Gastrocnemius medialis (tissue), 4 donors: ENCODE measurements around the gene WNT8A. TPM values are rescaled to one million over a fixed set of nuclear protein-coding genes. Genes with fewer than 3 reads are reported as not detected.
A peak's percentile ranks its signal among the peaks of the same experiment; 100 is the strongest.

ENCODE experiments used
- ATAC-seq, 2 donors: fragments of 150-250 bp; one replicate each; pipeline ENCODE4 v1.9.1; 2016
- DNase-seq, 2 donors: peaks; one replicate each; pipeline ENCODE4 v3.0.0-alpha.2; 2019
- H3K27ac ChIP-seq, 4 donors: fragments of 200-600 bp; sonication (generic); 1 replicate in 1 of 4; 2 replicates in 3 of 4; pipeline ENCODE4 v1.5.1; 2016 to 2018; ENCODE audit warnings: mild to moderate bottlenecking in 2 of 4, moderate library complexity in 1 of 4
- H3K27me3 ChIP-seq, 3 donors: fragments of 200-600 bp; sonication (generic) in 2 of 3; 1 replicate in 1 of 3; 2 replicates in 2 of 3; pipeline versions ENCODE4 v1.5.1 to v1.6.0; 2016 to 2019; ENCODE audit warnings: mild to moderate bottlenecking in 1 of 3, moderate library complexity in 1 of 3
- H3K36me3 ChIP-seq, 2 donors: fragments of 200-600 bp; sonication (generic) in 1 of 2; one replicate each; pipeline ENCODE4 v1.5.1; 2017 to 2018
- H3K4me1 ChIP-seq, 2 donors: fragments of 200-600 bp; sonication (generic) in 1 of 2; one replicate each; pipeline ENCODE4 v1.5.1; 2016 to 2017; ENCODE audit warnings: mild to moderate bottlenecking in 2 of 2
- H3K4me3 ChIP-seq, 4 donors: fragments of 200-600 bp; sonication (generic) in 3 of 4; 1 replicate in 1 of 4; 2 replicates in 3 of 4; pipeline ENCODE4 v1.5.1; 2016 to 2019; ENCODE audit warnings: mild to moderate bottlenecking in 2 of 4
- H3K9me3 ChIP-seq, 3 donors: fragments of 200-600 bp; sonication (generic) in 2 of 3; 1 replicate in 1 of 3; 2 replicates in 2 of 3; pipeline ENCODE4 v1.5.1; 2016 to 2019
- POLR2A ChIP-seq, 2 donors: fragments of 450-650 bp; IDR thresholded peaks; one replicate each; pipeline ENCODE4 v1.6.1; 2017; ENCODE audit warnings: antibody characterized with exemption in 2 of 2, mild to moderate bottlenecking in 2 of 2, moderate library complexity in 2 of 2
- in situ Hi-C, 4 donors: fragments of 200-750 bp; cut with MboI; loops; one replicate each; pipeline versions ENCODE4 v1.15.0 to v1.8.0; 2017; ENCODE audit warnings: low sequenced_read_pairs in 4 of 4
- intact Hi-C: fragments of 100-400 bp; cut with DNase I; formaldehyde crosslinking; loops from one replicate; pipeline ENCODE4 v1.15.1; 2023; ENCODE audit warnings: low total_unique reads
- total RNA-seq, 4 donors: library from RNA; depleted of rRNA; stranded (reverse); fragments of >200 nt; gene quantifications; one replicate each; pipeline versions ENCODE4 v1.1.0 to v1.2.3, GENCODE V29; 2016
- TF ChIP-seq, protein P1 (sequence below), 5 experiments: fragments of 450-650 bp in 3 of 5; fragments of 200-600 bp in 2 of 5; sonication (generic) in 2 of 5; IDR thresholded peaks in 4 of 5; conservative IDR thresholded peaks in 1 of 5; 1 replicate in 4 of 5; 2 replicates in 1 of 5; pipeline ENCODE4 v1.5.1; 2016 to 2019; ENCODE audit warnings: antibody characterized with exemption in 5 of 5, mild to moderate bottlenecking in 3 of 5, moderate library complexity in 3 of 5

Gene WNT8A
- total RNA-seq, 4 donors from 2014 or later = 0.51 TPM; not detected in 3

DNA sequence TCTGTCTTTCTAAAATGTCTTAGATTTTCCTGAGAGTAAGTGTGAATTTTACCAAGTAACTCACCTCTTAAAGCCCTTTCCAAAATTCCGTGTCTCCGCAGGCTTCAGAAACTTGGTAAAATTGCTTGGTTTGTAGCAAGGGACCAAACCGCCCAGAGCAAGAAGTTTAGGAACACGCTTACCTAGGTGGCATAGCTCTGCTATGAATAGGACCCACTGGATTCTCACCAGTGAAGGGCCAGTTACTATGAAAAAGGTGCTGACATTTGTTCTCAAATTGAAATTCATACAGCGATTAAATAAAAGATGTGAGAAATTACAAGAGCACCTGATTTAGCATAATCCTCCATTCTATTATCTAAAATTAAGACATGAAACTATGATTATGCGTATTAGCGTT is 48.7 kb downstream of the WNT8A start:
- no peak for TF ChIP-seq POLR2A (IDR thresholded peaks at IDR 0.05)
- TF ChIP-seq, protein P1, sequence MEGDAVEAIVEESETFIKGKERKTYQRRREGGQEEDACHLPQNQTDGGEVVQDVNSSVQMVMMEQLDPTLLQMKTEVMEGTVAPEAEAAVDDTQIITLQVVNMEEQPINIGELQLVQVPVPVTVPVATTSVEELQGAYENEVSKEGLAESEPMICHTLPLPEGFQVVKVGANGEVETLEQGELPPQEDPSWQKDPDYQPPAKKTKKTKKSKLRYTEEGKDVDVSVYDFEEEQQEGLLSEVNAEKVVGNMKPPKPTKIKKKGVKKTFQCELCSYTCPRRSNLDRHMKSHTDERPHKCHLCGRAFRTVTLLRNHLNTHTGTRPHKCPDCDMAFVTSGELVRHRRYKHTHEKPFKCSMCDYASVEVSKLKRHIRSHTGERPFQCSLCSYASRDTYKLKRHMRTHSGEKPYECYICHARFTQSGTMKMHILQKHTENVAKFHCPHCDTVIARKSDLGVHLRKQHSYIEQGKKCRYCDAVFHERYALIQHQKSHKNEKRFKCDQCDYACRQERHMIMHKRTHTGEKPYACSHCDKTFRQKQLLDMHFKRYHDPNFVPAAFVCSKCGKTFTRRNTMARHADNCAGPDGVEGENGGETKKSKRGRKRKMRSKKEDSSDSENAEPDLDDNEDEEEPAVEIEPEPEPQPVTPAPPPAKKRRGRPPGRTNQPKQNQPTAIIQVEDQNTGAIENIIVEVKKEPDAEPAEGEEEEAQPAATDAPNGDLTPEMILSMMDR (IDR thresholded peaks at IDR 0.05 in 4 of 5, conservative IDR thresholded peaks at IDR 0.05 in 1 of 5) = no peak
- Histone ChIP-seq H3K27me3 (no peaks in the 10 kb centered on the region), H3K36me3 (no peaks in the 10 kb centered on the region), H3K9me3 (no peaks in the 10 kb centered on the region), H3K27ac (no peak overlapping the region), H3K4me1 (no peaks in the 10 kb centered on the region), H3K4me3 (peak overlapping the region in 1 of 4 donors; percentile 40)
- no peak for ATAC-seq
- in situ Hi-C loops (loop anchor here in 3 of 4 donors (25.0 kb wide), 4 partner anchors 95 to 495 kb away; partner anchors contain the start of gene FAM13B (in 1 of the 3)), intact Hi-C loops (loop anchor here (2.0 to 10.0 kb wide), 3 partner anchors 358 to 504 kb away; no protein-coding TSS in a partner anchor)
- DNase-seq = no peak

DNA sequence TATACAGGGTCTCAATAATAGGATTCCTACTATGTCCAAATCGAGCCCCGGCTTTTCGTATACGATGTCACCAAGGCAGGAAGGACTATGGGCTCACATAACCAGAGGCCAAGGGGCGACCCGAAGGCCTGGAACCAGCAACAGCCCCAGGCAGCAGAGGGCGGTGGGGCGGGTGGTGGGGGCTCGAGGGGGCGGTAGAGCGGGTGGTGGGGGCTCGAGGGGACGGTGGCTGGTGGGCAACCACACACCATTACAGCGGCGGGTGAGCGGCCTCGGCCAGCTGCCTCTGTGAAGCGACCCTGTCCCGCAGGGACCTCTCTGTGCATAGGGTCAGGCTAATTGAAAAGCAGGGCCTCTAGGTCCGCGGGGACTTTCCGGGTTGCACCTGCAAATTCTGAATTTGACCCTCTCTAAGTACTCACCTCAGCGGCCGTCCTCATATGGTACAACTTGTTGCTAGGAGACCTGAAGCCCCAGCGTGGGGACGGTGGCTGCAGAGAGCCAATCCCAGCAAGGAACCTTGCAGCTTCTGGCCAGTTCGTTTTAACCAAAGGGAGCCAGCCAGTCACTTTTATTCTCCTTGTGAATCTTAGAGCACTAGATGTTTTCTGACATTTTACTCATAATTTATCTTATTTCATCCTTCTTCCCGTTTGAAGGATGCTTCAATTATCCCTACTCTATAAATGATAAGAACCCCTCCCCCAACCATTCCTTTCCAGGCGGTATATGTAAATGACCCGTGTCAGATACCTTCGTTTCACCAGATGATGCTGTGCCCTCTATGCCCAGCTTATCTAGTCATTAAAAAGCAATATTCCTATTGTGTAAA is 55.3 kb downstream of the WNT8A start, which contains the start of gene NME5:
NME5 (minus strand) TSS at position 480 of the 832 bp plus-strand sequence. CDS start 648 bp downstream, outside the sequence.
- Histone ChIP-seq H3K4me1 (peaks cover 0 to 7% of the 10 kb centered on the region in 2 donors), H3K9me3 (no peaks in the 10 kb centered on the region), H3K36me3 (no peaks in the 10 kb centered on the region), H3K4me3 (peak within 1 kb of the TSS; percentile 50 to 57 (median 56)), H3K27ac (no peak within 1 kb of the TSS), H3K27me3 (no peaks in the 10 kb centered on the region)
- DNase-seq (peak; percentile 20 to 31), ATAC-seq (peak; percentile 66 to 74)
- TF ChIP-seq POLR2A (IDR thresholded peaks at IDR 0.05) = no peak
- TF ChIP-seq, protein P1 (IDR thresholded peaks at IDR 0.05 in 4 of 5, conservative IDR thresholded peaks at IDR 0.05 in 1 of 5) = no peak
- in situ Hi-C loops (loop anchor here in 3 of 4 donors (25.0 kb wide), 4 partner anchors 102 to 502 kb away; partner anchors contain the start of gene FAM13B (in 1 of the 3)), intact Hi-C loops (loop anchor here (10.0 kb wide), 2 partner anchors 364 to 474 kb away; no protein-coding TSS in a partner anchor)

DNA sequence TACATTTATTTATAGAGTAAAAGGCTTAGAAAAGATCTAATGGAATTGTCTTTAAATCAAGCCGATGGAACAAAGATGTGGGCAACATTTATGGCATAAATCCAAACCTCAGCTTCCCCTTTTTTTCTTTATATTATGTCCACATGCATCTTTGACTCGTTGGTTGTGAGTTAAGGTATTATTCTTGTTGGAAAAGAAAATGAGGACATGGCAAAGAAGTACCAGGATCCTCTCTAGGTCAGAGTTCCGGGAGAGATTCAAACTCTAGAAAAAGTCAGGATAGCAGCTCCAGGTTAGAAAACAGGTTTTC is 55.9 kb downstream of the WNT8A start:
- intact Hi-C loops = loop anchor here (10.0 kb wide), 2 partner anchors 365 to 475 kb away; no protein-coding TSS in a partner anchor
- no peaks in the 10 kb centered on the region for H3K9me3 ChIP-seq
- peak overlapping the region in 2 of 4 donors; percentile 54 to 57 for H3K4me3 ChIP-seq
- H3K27me3 ChIP-seq = no peaks in the 10 kb centered on the region
- in situ Hi-C loops = loop anchor here in 3 of 4 donors (25.0 kb wide), 4 partner anchors 102 to 502 kb away; partner anchors contain the start of gene FAM13B (in 1 of the 3)
- no peak for TF ChIP-seq POLR2A (IDR thresholded peaks at IDR 0.05)
- TF ChIP-seq, protein P1 (IDR thresholded peaks at IDR 0.05 in 4 of 5, conservative IDR thresholded peaks at IDR 0.05 in 1 of 5) = no peak
- ATAC-seq (no peak), DNase-seq (no peak)
- H3K36me3 ChIP-seq = no peaks in the 10 kb centered on the region
- peaks cover 0 to 7% of the 10 kb centered on the region in 2 donors for H3K4me1 ChIP-seq
- no peak overlapping the region for H3K27ac ChIP-seq

DNA sequence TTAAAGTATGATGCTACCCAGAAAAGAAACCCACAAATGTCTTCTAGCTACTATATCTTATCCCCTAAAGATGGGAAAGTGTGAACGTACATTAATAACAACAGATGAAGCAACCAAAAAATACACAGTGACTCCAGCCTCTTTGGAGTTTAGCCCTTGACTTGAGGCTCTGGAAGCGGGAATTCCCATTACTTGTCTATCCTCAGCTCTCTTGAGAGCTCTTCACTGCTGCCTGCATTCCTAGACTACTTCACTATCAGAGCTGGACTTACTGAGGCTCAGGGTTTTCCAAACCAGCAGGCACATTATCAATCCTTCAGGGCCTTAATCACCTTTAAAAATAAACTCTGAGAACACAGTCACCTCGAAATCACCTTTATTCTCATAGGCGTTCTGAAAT is 56.4 kb downstream of the WNT8A start:
- in situ Hi-C loops = loop anchor here in 3 of 4 donors (25.0 kb wide), 4 partner anchors 103 to 503 kb away; partner anchors contain the start of gene FAM13B (in 1 of the 3)
- DNase-seq (no peak), ATAC-seq (no peak)
- TF ChIP-seq, protein P1 (IDR thresholded peaks at IDR 0.05 in 4 of 5, conservative IDR thresholded peaks at IDR 0.05 in 1 of 5) = no peak
- no peak for TF ChIP-seq POLR2A (IDR thresholded peaks at IDR 0.05)
- Histone ChIP-seq H3K36me3 (no peaks in the 10 kb centered on the region), H3K27ac (no peak overlapping the region), H3K27me3 (no peaks in the 10 kb centered on the region), H3K9me3 (no peaks in the 10 kb centered on the region), H3K4me1 (peaks cover 0 to 7% of the 10 kb centered on the region in 2 donors), H3K4me3 (no peak overlapping the region)
- intact Hi-C loops = no loop called here

Other genes starting within 250 kb of the WNT8A start
- gene MYOT, start 216.2 kb upstream of the WNT8A start, total RNA-seq = 100 to 1,000 TPM in 3 of 4 donors, 10 to 100 TPM in 1; 99.0 to 801 (median 294) TPM
- gene PKD2L2, start 194.6 kb upstream of the WNT8A start, total RNA-seq = 1 to 10 TPM in 1 of 4 donors, under 1 TPM in 2, not detected in 1; 0.70 to 4.8 (median 0.94) TPM
- 1 to 10 TPM; 3.4 to 7.9 (median 4.1) TPM for gene FAM13B, start 51.0 kb upstream of the WNT8A start, total RNA-seq
- under 1 TPM in 2 of 4 donors, not detected in 2; 0.51 TPM for gene NME5, start 55.4 kb downstream of the WNT8A start, total RNA-seq
- 10 to 100 TPM; 20.2 to 28.0 (median 24.1) TPM for gene BRD8, start 94.6 kb downstream of the WNT8A start, total RNA-seq
- under 1 TPM in 2 of 4 donors, not detected in 2; 0.75 to 0.89 TPM for gene KIF20A, start 95.1 kb downstream of the WNT8A start, total RNA-seq
- 10 to 100 TPM in 2 of 4 donors, 1 to 10 TPM in 2; 7.7 to 11.7 (median 10.4) TPM for gene CDC23, start 129.3 kb downstream of the WNT8A start, total RNA-seq
- gene GFRA3, start 190.6 kb downstream of the WNT8A start, total RNA-seq = under 1 TPM in 1 of 4 donors, not detected in 3; 0.42 TPM
- not detected for gene CDC25C, start 247.8 kb downstream of the WNT8A start, total RNA-seq